ENCODE results near the gene TCF25. TPM values are rescaled to one million over a fixed set of nuclear protein-coding genes. Genes with fewer than 3 reads are reported as not detected.

TCF25 gene
- polyA plus RNA-seq, 1 donor from 2014 or later = 135 TPM

DNA sequence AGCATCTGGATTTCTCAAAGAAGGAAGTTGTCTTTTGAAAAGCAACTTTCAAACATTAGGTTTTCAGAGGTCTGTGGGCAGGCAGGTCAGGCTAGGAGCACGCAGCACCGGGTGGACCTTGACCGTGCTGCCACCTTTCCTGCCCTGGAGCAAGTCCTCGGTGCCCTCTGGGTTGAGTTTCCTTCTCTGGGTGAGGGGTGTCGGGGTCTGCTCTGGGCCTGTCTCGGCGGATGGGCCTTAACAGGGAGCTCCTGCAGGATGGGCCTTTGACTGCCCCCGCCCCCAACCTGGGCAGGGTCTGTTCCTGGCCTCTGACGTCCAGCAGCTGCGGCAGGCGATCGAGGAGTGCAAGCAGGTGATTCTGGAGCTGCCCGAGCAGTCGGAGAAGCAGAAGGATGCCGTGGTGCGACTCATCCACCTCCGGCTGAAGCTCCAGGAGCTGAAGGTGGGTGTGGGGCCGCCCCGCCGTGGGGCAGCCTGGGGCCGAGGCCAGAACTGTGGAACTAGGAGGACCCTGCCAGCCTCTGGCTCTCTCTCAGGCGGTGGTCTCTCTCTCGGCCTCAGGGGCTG, 83.9 kb downstream of the TCF25 start:
- peak overlapping the region in 3 of 4 donors; percentile 61 to 86 (median 83) for H3K4me3 Mint-ChIP-seq
- H3K9me3 Mint-ChIP-seq = no peaks in the 10 kb centered on the region
- peaks cover 2% of the 10 kb centered on the region for H3K27me3 Mint-ChIP-seq
- peaks cover 42 to 52% (median 47%) of the 10 kb centered on the region in 3 donors for H3K4me1 Mint-ChIP-seq
- peaks cover 7% of the 10 kb centered on the region for H3K36me3 Mint-ChIP-seq
- H3K27ac Mint-ChIP-seq = peak overlapping the region; percentile 76 to 85 (median 82)

DNA sequence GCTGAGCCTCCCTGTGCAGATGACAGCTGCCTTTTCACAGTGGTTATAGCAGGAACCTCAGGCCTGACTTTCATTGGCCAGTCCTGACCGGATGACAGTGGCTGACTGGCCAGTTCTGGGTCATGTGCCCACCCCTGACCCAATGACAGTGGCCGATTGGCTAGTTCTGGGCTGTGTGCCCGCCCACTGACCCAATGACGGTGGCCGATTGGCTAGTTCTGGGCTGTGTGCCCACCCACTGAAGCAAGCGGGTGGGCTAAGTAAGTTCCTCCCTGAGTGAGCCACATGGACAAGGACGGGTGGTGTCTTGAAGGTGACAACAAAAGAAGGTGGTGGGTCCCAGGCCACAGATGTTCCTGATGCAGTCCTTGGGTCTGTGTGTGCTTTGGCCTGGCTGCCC, 84.7 kb downstream of the TCF25 start:
- peaks cover 2% of the 10 kb centered on the region for H3K27me3 Mint-ChIP-seq
- H3K36me3 Mint-ChIP-seq = peaks cover 7% of the 10 kb centered on the region
- peak overlapping the region in 1 of 3 donors; percentile 25 for H3K27ac Mint-ChIP-seq
- no peaks in the 10 kb centered on the region for H3K9me3 Mint-ChIP-seq
- peaks cover 34 to 45% (median 43%) of the 10 kb centered on the region in 3 donors for H3K4me1 Mint-ChIP-seq
- peak overlapping the region in 1 of 4 donors; percentile 38 for H3K4me3 Mint-ChIP-seq

GRCh38 chr16:89958596-89958995, 85.2 kb downstream of the TCF25 start:
- no peaks in the 10 kb centered on the region for H3K9me3 Mint-ChIP-seq
- peaks cover 31 to 40% (median 38%) of the 10 kb centered on the region in 3 donors for H3K4me1 Mint-ChIP-seq
- peak overlapping the region in 1 of 4 donors; percentile 82 for H3K4me3 Mint-ChIP-seq
- H3K36me3 Mint-ChIP-seq = peaks cover 7% of the 10 kb centered on the region
- peaks cover 2% of the 10 kb centered on the region for H3K27me3 Mint-ChIP-seq
- peak overlapping the region in 1 of 3 donors; percentile 25 for H3K27ac Mint-ChIP-seq

DNA sequence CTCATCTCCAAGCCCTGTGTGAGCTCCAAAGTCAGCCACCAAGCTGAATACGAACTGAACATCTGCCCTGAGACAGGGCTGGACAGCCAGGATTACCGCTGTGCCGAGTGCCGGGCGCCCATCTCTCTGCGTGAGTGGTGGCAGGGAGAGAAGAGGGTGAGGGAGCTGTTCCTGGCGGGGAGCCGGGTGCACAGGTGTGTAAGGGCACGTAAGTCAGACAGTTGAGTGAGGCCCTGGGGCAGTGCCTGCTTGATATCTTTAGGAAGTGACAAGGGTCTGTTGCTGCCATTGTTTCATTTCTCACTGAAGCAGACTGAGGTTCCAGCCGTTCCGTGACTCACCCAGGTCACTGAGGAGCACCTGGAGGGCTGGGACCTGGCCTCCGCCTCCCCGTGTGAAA, 87.6 kb downstream of the TCF25 start:
- H3K4me3 Mint-ChIP-seq = no peak overlapping the region
- H3K36me3 Mint-ChIP-seq = peaks cover 5% of the 10 kb centered on the region
- H3K4me1 Mint-ChIP-seq = peaks cover 9 to 20% (median 17%) of the 10 kb centered on the region in 3 donors
- peak overlapping the region in 1 of 3 donors; percentile 58 for H3K27ac Mint-ChIP-seq
- no peaks in the 10 kb centered on the region for H3K27me3 Mint-ChIP-seq
- H3K9me3 Mint-ChIP-seq = no peaks in the 10 kb centered on the region

Other genes with a start within 250 kb of the TCF25 start
- 63.9 TPM for gene CHMP1A, start 215.9 kb upstream of the TCF25 start, polyA plus RNA-seq
- gene SPATA33, start 215.8 kb upstream of the TCF25 start, polyA plus RNA-seq = 3.5 TPM
- 24.0 TPM for gene CDK10, start 186.9 kb upstream of the TCF25 start, polyA plus RNA-seq
- 12.7 TPM for gene SPATA2L, start 171.9 kb upstream of the TCF25 start, polyA plus RNA-seq
- 1.6 TPM for gene VPS9D1, start 152.7 kb upstream of the TCF25 start, polyA plus RNA-seq
- 24.6 TPM for gene ZNF276, start 152.1 kb upstream of the TCF25 start, polyA plus RNA-seq
- 23.1 TPM for gene FANCA, start 56.9 kb upstream of the TCF25 start, polyA plus RNA-seq
- 0.19 TPM for gene SPIRE2, start 45.1 kb upstream of the TCF25 start, polyA plus RNA-seq
- gene MC1R, start 45.3 kb downstream of the TCF25 start, polyA plus RNA-seq = 0.93 TPM
- gene TUBB3, start 49.8 kb downstream of the TCF25 start, polyA plus RNA-seq = 1.1 TPM
- gene DEF8, start 75.2 kb downstream of the TCF25 start, polyA plus RNA-seq = 67.5 TPM
- gene DBNDD1, start 145.9 kb downstream of the TCF25 start, polyA plus RNA-seq = 9.4 TPM
- not detected for gene PRDM7, start 203.7 kb downstream of the TCF25 start, polyA plus RNA-seq

All from IgD-negative memory B cell (primary cell).